Measurements from ENCODE around the gene MEA1. TPM values are rescaled to one million over a fixed set of nuclear protein-coding genes. Genes with fewer than 3 reads are reported as not detected.
A peak's percentile ranks its signal among the peaks of the same experiment; 100 is the strongest.

MEA1 gene
- total RNA-seq (ENCODE audit: low replicate concordance): 73.1 and 88.3 TPM in 2 replicates

GRCh38 chr6:43013843-43014433 lies at the start of gene MEA1, which contains the start of gene KLHDC3:
Gene MEA1, minus strand, starts transcription at chr6:43013946. Its CDS starts 133 bp downstream, at chr6:43013813.
Gene KLHDC3, plus strand, starts transcription at chr6:43014249. Its CDS starts 2,944 bp downstream, at chr6:43017193.
- Mint-ChIP-seq H3K4me1 (peaks cover 32% of the 10 kb centered on the region), H3K27me3 (ENCODE audit: insufficient read depth, low read depth) (peaks cover 4% of the 10 kb centered on the region), H3K27ac (peak within 1 kb of the TSS; percentile 84), H3K36me3 (peaks cover 14% of the 10 kb centered on the region), H3K4me3 (peak within 1 kb of the TSS; percentile 95), H3K9me3 (no peaks in the 10 kb centered on the region)
- Histone ChIP-seq H3K4me2 (peak within 1 kb of the TSS; percentile 89), H3K4me1 (peaks cover 18% of the 10 kb centered on the region), H3K27me3 (no peaks in the 10 kb centered on the region), H3K36me3 (no peaks in the 10 kb centered on the region), H2AFZ (replicated peaks) (peak within 1 kb of the TSS; percentile 61), H3F3A (ENCODE audit: low read depth) (peaks cover 13% of the 10 kb centered on the region), H3K9ac (peak within 1 kb of the TSS; percentile 74), H4K20me1 (ENCODE audit: low read depth) (peaks cover 16% of the 10 kb centered on the region), H3K79me2 (ENCODE audit: low read depth) (peaks cover 59% of the 10 kb centered on the region), H3K9me3 (ENCODE audit: low read depth) (no peaks in the 10 kb centered on the region), H3K4me3 (peak within 1 kb of the TSS; percentile 82), H3K27ac (no peak within 1 kb of the TSS)
- no peak for TF ChIP-seq EZH2phosphoT487 (IDR thresholded peaks at IDR 0.05)
- no peak for TF ChIP-seq CTCF (IDR thresholded peaks at IDR 0.05)
- TF ChIP-seq EZH2 (IDR thresholded peaks at IDR 0.05): no peak
- DNase-seq (ENCODE audit: low spot score): peak; percentile 100

DNA sequence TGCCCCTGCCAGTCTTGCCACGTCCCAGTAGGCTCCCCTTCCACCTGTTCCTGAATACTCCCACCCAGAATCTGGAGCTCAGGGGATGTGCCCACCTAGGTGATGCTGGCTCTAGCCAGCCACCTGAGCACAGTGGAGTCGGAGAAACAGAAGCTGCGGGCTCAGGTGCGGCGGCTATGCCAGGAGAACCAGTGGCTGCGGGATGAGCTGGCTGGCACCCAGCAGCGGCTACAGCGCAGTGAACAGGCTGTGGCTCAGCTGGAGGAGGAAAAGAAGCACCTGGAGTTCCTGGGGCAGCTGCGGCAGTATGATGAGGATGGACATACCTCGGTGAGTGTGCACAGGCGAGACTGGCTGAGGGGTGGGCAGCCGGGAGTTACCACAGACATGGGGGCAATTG lies 49.1 kb upstream of the MEA1 start:
- Mint-ChIP-seq H3K9me3 (no peaks in the 10 kb centered on the region), H3K27me3 (ENCODE audit: insufficient read depth, low read depth) (peaks cover 2% of the 10 kb centered on the region), H3K4me1 (peaks cover 29% of the 10 kb centered on the region), H3K36me3 (peaks cover 7% of the 10 kb centered on the region), H3K27ac (no peak overlapping the region), H3K4me3 (peak overlapping the region; percentile 5)
- peaks cover 10% of the 10 kb centered on the region for H3F3A ChIP-seq (ENCODE audit: low read depth)
- no peaks in the 10 kb centered on the region for H3K36me3 ChIP-seq
- no peaks in the 10 kb centered on the region for H3K9me3 ChIP-seq (ENCODE audit: low read depth)
- no peak for DNase-seq (ENCODE audit: low spot score)
- no peaks in the 10 kb centered on the region for H4K20me1 ChIP-seq (ENCODE audit: low read depth)
- H3K4me1 ChIP-seq: peaks cover 15% of the 10 kb centered on the region
- no peak overlapping the region for H3K4me3 ChIP-seq
- TF ChIP-seq EZH2phosphoT487 (IDR thresholded peaks at IDR 0.05) (no peak), EZH2 (IDR thresholded peaks at IDR 0.05) (no peak), CTCF (IDR thresholded peaks at IDR 0.05) (no peak)
- H2AFZ ChIP-seq (replicated peaks): no peak overlapping the region
- H3K9ac ChIP-seq: no peak overlapping the region
- no peaks in the 10 kb centered on the region for H3K27me3 ChIP-seq
- no peak overlapping the region for H3K27ac ChIP-seq
- peaks cover 21% of the 10 kb centered on the region for H3K79me2 ChIP-seq (ENCODE audit: low read depth)
- H3K4me2 ChIP-seq: no peak overlapping the region

- H2AFZ ChIP-seq (replicated peaks): no peak overlapping the region
- H3K4me2 ChIP-seq: no peak overlapping the region
- no peak for TF ChIP-seq CTCF (IDR thresholded peaks at IDR 0.05)
- TF ChIP-seq EZH2phosphoT487 (IDR thresholded peaks at IDR 0.05): no peak
- TF ChIP-seq EZH2 (IDR thresholded peaks at IDR 0.05): no peak
- no peaks in the 10 kb centered on the region for H4K20me1 ChIP-seq (ENCODE audit: low read depth)
- H3K36me3 Mint-ChIP-seq: peaks cover 7% of the 10 kb centered on the region
- H3F3A ChIP-seq (ENCODE audit: low read depth): peaks cover 10% of the 10 kb centered on the region
- H3K4me1 Mint-ChIP-seq: peaks cover 29% of the 10 kb centered on the region
- no peak overlapping the region for H3K9ac ChIP-seq
- peaks cover 27% of the 10 kb centered on the region for H3K79me2 ChIP-seq (ENCODE audit: low read depth)
- H3K27ac ChIP-seq: no peak overlapping the region
- no peaks in the 10 kb centered on the region for H3K27me3 ChIP-seq
- H3K4me3 Mint-ChIP-seq: peak overlapping the region; percentile 97
- H3K9me3 Mint-ChIP-seq: no peaks in the 10 kb centered on the region
- peaks cover 2% of the 10 kb centered on the region for H3K27me3 Mint-ChIP-seq (ENCODE audit: insufficient read depth, low read depth)
- DNase-seq (ENCODE audit: low spot score): no peak
- H3K4me3 ChIP-seq: no peak overlapping the region
- no peaks in the 10 kb centered on the region for H3K36me3 ChIP-seq
- no peak overlapping the region for H3K27ac Mint-ChIP-seq
- H3K9me3 ChIP-seq (ENCODE audit: low read depth): no peaks in the 10 kb centered on the region
- H3K4me1 ChIP-seq: peaks cover 15% of the 10 kb centered on the region
Measured at GRCh38 chr6:43061861-43062260, 48.1 kb upstream of the MEA1 start.
